Small intestine (tissue), 7 donors: Measurements from ENCODE around the gene RERE. TPM values are rescaled to one million over a fixed set of nuclear protein-coding genes. Genes with fewer than 3 reads are reported as not detected.

Experiments used
- DNase-seq, 2 donors: peaks; one replicate each; pipeline versions ENCODE4 v3.0.0 to v3.0.0-alpha.2; 2013
- FAIRE-seq: peaks from 2 replicates; lab custom pipeline; 2012; peaks lifted over from hg19 to GRCh38; lab: Jason Lieb, UNC
- H3K27ac ChIP-seq, 3 donors: one replicate each; pipeline ENCODE4 v1.5.1; 2013; ENCODE audit warnings: low read length in 2 of 3, mild to moderate bottlenecking in 2 of 3, control low read depth in 1 of 3, inconsistent platforms in 1 of 3, low read depth in 1 of 3, moderate library complexity in 1 of 3
- H3K27me3 ChIP-seq, 3 donors: one replicate each; pipeline ENCODE4 v1.6.1; 2013; ENCODE audit warnings: low read length in 3 of 3, inconsistent platforms in 1 of 3; ENCODE audit not compliant: control insufficient read depth in 3 of 3, insufficient read depth in 3 of 3
- H3K36me3 ChIP-seq, 3 donors: one replicate each; pipeline ENCODE4 v1.6.1; 2013; ENCODE audit warnings: low read length in 3 of 3, inconsistent platforms in 1 of 3, low read depth in 1 of 3, mild to moderate bottlenecking in 1 of 3, moderate library complexity in 1 of 3; ENCODE audit not compliant: control insufficient read depth in 3 of 3, insufficient read depth in 2 of 3
- H3K4me1 ChIP-seq, 3 donors: one replicate each; pipeline ENCODE4 v1.6.1; 2013; ENCODE audit warnings: low read length in 2 of 3, inconsistent platforms in 1 of 3, low read depth in 1 of 3, mild to moderate bottlenecking in 1 of 3, moderate library complexity in 1 of 3; ENCODE audit not compliant: control insufficient read depth in 3 of 3, insufficient read depth in 2 of 3
- H3K4me3 ChIP-seq, 3 donors: one replicate each; pipeline ENCODE4 v1.5.1; 2013; ENCODE audit warnings: low read length in 3 of 3, control low read depth in 1 of 3, inconsistent platforms in 1 of 3, low read depth in 1 of 3, mild to moderate bottlenecking in 1 of 3, moderate library complexity in 1 of 3
- H3K9me3 ChIP-seq, 2 donors: one replicate each; pipeline ENCODE4 v1.6.1; 2013; ENCODE audit warnings: low read depth in 1 of 2, low read length in 1 of 2; ENCODE audit not compliant: control insufficient read depth in 2 of 2, insufficient read depth in 1 of 2
- WGBS, 3 donors: extraction: QIAGEN DNeasy Blood & Tissue Kit; methylation state at CpG; one replicate each; pipeline ENCODE4 v1.1.7; 2013; 5-methylcytosine and 5-hydroxymethylcytosine counted together
- polyA plus RNA-seq, 4 donors: library from polyadenylated mRNA; stranded (reverse) in 3 of 4; unstranded in 1 of 4; fragments of 200-250 nt in 3 of 4; fragments of 120-200 nt in 1 of 4; gene quantifications; one replicate each; pipeline versions ENCODE4 v1.2.1 to v1.2.3, GENCODE V29; 2013
- donor health status: healthy with polysubstance abuse.
- donor health status: control.
- donor health status: control.
- donor health status: Bipolar disorder and iron deficiency.
- donor health status: healthy.

The RERE gene
- polyA plus RNA-seq, 4 donors, result 19.5 to 66.8 (median 25.8) TPM

DNA sequence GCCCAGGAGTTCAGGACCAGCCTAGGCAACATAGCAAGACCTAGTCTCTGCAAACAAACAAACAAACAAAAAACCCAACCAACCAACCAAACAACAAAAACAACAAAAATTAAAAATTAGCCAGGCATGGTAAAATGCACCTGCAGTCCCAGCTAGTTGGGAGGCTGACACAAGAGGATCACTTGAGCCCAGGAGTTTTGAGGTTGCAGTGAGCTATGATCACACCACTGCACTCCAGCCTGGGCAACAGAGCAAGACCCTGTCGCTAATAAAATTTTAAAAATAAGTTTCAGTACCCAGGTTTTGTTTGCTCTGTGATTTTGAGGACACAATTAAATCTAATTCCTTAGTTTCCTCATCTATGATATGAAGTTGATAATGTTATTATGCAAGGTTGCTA, 298.3 kb downstream of the RERE start:
- Histone ChIP-seq H3K9me3 (no peaks in the 10 kb centered on the region), H3K27ac (no peak overlapping the region), H3K4me3 (no peak overlapping the region), H3K36me3 (peaks cover 0 to 23% (median 0%) of the 10 kb centered on the region in 3 donors), H3K27me3 (no peaks in the 10 kb centered on the region), H3K4me1 (peaks cover 0 to 9% (median 9%) of the 10 kb centered on the region in 3 donors)
- WGBS, 3 donors, result 97 to 100% (median 100%) methylated on average over 1 of the region's 1 CpG
- no peak for FAIRE-seq
- DNase-seq, result no peak

DNA sequence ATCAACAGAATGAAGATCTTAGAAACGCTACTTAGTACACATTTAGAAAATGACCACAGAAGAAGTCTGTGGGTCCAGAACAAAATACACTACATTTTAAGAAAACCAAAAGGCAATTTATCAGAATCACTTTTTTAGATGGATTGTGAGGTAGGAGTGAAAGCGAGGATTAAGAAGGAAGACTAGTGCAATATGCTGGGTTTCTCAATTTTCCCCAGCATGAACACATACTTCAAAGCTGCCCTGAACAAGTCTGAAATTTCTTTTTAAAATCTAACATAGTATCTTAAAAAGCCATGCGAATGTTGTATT, 299.0 kb downstream of the RERE start:
- no peak for DNase-seq
- 82 to 92% (median 91%) methylated on average over 3 of the region's 3 CpGs for WGBS, 3 donors
- FAIRE-seq, result no peak
- H3K27ac ChIP-seq, result no peak overlapping the region
- peaks cover 0 to 9% (median 6%) of the 10 kb centered on the region in 3 donors for H3K4me1 ChIP-seq
- peaks cover 0 to 25% (median 0%) of the 10 kb centered on the region in 3 donors for H3K36me3 ChIP-seq
- no peaks in the 10 kb centered on the region for H3K27me3 ChIP-seq
- no peaks in the 10 kb centered on the region for H3K9me3 ChIP-seq
- H3K4me3 ChIP-seq, result no peak overlapping the region

DNA sequence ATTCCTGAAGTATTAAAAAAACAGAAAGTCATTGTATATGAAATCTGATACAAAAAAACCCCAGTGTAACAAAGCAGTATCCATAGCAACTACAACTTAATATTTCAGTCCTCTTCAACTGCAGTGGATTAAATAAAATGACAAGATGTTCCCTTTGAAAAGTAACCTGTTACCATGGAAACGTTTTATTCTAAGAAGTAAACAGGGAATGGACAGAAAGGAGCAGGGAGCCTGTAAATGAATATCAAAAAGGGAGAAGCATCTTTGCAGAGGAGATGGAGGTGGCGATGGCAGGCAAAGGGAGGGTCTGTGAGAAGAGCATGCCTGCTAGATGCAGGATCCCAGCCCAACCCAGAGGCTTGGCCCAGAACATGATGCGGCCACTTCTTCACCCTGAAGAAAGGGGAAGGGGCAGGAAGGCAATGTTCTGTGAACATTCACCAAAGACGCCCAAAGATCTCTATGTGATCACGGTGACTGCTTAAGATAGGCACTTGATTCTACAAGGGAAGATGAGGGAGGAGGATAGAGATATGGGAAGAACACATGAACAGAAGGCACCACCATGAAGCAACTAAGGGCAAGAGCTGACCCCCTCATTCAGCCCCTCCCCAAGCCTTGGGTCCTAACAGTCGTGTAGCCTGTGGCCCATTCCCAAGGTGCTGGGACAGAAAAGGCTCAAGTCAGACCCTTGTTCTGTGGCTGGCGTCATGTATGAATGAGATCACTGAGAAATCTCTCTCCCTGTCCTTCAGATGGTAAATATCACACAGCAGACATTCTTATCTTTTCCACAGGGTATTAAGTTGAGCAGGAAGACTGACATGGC, 299.6 kb downstream of the RERE start:
- Histone ChIP-seq H3K4me3 (no peak overlapping the region), H3K27me3 (no peaks in the 10 kb centered on the region), H3K27ac (peak overlapping the region in 1 of 3 donors; percentile 59), H3K9me3 (no peaks in the 10 kb centered on the region), H3K36me3 (peaks cover 0 to 26% (median 0%) of the 10 kb centered on the region in 3 donors), H3K4me1 (peaks cover 0 to 9% (median 5%) of the 10 kb centered on the region in 3 donors)
- no peak for FAIRE-seq
- no peak for DNase-seq
- WGBS, 3 donors, result 72 to 86% (median 85%) methylated on average over 7 of the region's 7 CpGs

DNA sequence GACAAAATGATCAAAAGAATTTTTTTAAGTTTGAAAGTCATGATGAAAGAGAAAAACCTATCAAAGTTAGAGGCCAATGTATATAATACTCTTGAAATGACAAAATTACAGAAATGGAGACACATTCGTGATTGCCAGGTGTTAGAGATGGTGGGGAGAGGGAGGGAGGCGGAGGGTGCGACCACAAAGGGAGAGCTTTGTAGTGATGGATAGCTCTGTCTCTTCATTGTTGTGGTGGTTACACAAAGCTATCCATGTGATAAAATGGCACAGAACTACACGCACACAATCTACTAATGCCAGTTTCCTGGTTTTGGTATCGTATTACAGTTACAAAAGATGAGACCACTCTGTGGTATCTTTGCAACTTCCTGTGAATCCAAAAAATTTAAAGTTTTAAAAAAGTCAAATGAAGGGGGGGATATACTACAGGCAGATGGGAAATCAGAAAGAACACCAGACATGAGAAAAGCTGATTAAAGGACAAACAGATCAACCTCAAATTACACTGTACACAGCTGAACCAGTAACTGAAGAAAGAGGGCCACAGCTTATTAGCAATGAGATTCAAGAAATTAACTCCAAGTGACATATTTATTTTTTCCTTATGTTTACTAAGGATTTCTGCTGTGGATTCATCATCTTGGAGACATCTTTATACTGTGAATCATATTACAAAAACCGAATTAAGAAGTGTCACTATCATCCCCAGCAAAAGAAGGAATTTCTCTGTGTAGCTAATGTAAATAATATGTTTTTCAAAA, 300.5 kb downstream of the RERE start:
- H3K9me3 ChIP-seq, result no peaks in the 10 kb centered on the region
- H3K27ac ChIP-seq, result peak overlapping the region in 1 of 3 donors; percentile 83
- H3K4me3 ChIP-seq, result no peak overlapping the region
- H3K36me3 ChIP-seq, result peaks cover 0 to 26% (median 0%) of the 10 kb centered on the region in 3 donors
- no peak for DNase-seq
- 58 to 77% (median 77%) methylated on average over 6 of the region's 6 CpGs for WGBS, 3 donors
- no peaks in the 10 kb centered on the region for H3K27me3 ChIP-seq
- peaks cover 0 to 9% (median 5%) of the 10 kb centered on the region in 3 donors for H3K4me1 ChIP-seq
- no peak for FAIRE-seq

DNA sequence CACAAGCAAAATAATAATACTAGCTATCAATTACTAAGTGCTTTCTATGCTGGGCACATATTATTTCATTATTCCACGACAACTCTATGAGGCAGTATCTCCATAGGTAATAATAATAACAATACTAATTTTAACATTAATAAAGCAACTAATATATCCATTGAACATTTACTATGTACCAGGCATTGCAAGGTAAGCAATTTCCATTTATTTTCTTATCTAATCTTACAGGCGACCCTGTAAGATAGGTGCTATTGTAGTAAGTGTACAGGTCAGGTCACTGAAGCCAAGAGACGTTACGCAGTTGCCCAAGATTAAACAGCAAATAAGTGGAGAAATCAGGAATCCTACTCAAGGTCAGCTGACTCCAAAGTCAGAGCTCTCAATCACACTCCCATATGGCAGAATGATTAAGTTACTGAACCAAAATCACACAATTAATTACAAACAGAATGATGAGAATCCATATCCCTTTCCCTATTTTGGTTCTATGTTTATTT, 301.1 kb downstream of the RERE start:
- Histone ChIP-seq H3K36me3 (peaks cover 0 to 26% (median 0%) of the 10 kb centered on the region in 3 donors), H3K27ac (no peak overlapping the region), H3K9me3 (no peaks in the 10 kb centered on the region), H3K4me3 (no peak overlapping the region), H3K4me1 (peaks cover 0 to 6% (median 5%) of the 10 kb centered on the region in 3 donors), H3K27me3 (no peaks in the 10 kb centered on the region)
- 63 to 78% (median 69%) methylated on average over 4 of the region's 4 CpGs for WGBS, 3 donors
- DNase-seq, result no peak
- FAIRE-seq, result no peak

DNA sequence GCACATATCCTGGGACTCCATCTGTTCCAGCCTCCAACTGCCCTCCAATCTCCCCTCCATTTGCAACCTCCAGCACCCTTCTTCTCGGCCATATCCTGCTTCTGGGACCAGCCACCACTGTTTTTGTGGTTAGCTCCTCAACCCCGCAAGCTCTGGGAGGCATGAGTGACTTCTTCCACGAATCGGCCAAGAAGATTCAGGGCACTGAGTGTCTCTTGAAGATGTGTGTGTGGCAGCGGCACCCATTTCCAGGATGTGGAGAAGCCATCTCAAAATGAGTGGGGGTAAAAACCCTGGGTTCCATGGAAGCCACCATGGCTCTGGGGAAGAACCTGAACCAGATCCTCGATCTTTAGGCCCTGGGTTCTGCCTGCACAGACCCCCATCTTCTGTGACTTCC, 304.9 kb downstream of the RERE start:
- Histone ChIP-seq H3K27me3 (no peaks in the 10 kb centered on the region), H3K4me1 (peaks cover 0 to 5% (median 0%) of the 10 kb centered on the region in 3 donors), H3K36me3 (peaks cover 0 to 30% (median 0%) of the 10 kb centered on the region in 3 donors), H3K27ac (no peak overlapping the region), H3K4me3 (no peak overlapping the region), H3K9me3 (no peaks in the 10 kb centered on the region)
- DNase-seq (no peak), FAIRE-seq (no peak)
- 88 to 93% (median 90%) methylated on average over 6 of the region's 6 CpGs for WGBS, 3 donors

DNA sequence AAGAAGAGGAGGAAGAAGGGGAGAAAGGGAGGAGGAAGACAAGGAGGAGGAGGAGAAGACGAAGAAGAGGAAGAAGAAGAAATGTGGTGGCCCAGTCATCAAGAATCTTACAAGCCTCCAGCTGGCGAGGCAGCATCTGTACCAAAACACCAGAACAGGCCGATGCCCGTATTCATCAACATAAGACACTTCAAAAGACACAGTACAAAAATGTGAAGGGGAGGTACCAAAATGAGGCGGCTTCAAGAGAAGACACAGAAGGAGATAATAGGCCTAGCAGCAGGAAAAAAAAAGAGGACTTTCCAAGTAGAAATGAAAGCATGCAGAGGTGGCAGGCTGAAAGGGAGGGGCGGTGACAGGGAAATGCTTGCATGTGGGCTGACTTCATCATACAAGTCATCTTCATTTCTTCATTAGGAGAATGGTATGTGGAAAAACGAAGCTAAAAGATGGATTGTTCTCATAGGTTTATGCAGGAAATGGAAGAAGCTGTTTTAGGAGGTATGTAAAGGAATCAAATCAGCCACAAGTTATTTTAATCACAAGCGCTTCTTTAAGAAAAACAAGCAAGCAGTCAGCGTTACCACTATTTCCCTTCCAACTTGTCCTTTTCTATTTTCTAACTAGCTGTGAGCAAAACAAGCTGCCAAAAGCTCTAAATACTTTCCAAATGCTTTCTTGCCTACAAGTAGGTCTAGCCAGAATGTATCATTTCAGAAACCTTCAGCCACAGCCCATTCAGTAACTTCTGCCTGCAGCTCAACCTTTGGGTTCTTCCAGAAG, 307.2 kb downstream of the RERE start:
- H3K9me3 ChIP-seq, result no peaks in the 10 kb centered on the region
- H3K27ac ChIP-seq, result peak overlapping the region in 2 of 3 donors; percentile 57 to 61
- H3K4me3 ChIP-seq, result no peak overlapping the region
- no peaks in the 10 kb centered on the region for H3K4me1 ChIP-seq
- 45 to 85% (median 72%) methylated on average over 9 of the region's 9 CpGs for WGBS, 3 donors
- no peaks in the 10 kb centered on the region for H3K27me3 ChIP-seq
- peaks cover 0 to 40% (median 4%) of the 10 kb centered on the region in 3 donors for H3K36me3 ChIP-seq
- no peak for DNase-seq
- FAIRE-seq, result no peak

DNA sequence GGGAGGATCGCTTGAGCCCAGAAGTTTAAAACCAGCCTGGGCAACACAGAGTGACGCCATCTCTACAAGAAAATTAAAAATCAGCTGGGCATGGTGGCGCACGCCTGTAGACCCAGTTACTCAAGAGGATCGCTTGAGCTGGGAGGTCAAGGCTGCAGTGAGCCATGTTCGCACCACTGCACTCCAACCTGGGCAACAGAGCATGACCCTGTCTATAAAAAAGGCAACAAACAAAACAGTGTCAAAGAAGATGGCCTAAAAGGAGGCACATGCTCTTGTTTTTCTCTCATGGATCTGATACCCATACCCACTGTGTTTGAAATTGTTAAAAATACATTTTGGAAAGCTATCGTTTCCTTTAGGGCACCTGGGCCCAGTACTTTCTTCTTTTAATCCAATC, 307.9 kb downstream of the RERE start:
- DNase-seq (no peak), FAIRE-seq (no peak)
- Histone ChIP-seq H3K27me3 (no peaks in the 10 kb centered on the region), H3K4me3 (no peak overlapping the region), H3K4me1 (no peaks in the 10 kb centered on the region), H3K9me3 (no peaks in the 10 kb centered on the region), H3K27ac (peak overlapping the region in 2 of 3 donors; percentile 57 to 61), H3K36me3 (peaks cover 0 to 36% (median 4%) of the 10 kb centered on the region in 3 donors)
- WGBS, 3 donors, result 92 to 98% (median 96%) methylated on average over 7 of the region's 7 CpGs
